Adipose tissue (tissue), 3 donors: Measurements from ENCODE around the gene TSFM. TPM values are rescaled to one million over a fixed set of nuclear protein-coding genes. Genes with fewer than 3 reads are reported as not detected.

ENCODE experiments used
- H3K27ac ChIP-seq: one replicate; pipeline ENCODE4 v1.5.1; 2013; ENCODE audit warnings: low read depth, low read length
- WGBS, 3 donors: extraction: QIAGEN DNeasy Blood & Tissue Kit; methylation state at CpG; one replicate each; pipeline ENCODE4 v1.1.7; 2013; 5-methylcytosine and 5-hydroxymethylcytosine counted together
- polyA plus RNA-seq, 3 donors: library from polyadenylated mRNA; stranded (reverse); fragments of 200-250 nt; gene quantifications; one replicate each; pipeline ENCODE4 v1.2.3, GENCODE V29; 2013
- donor health status: healthy with polysubstance abuse.
- donor health status: Bipolar disorder and iron deficiency.
- donor health status: healthy.

Gene TSFM
- polyA plus RNA-seq, 3 donors, result 14.4 to 32.6 (median 23.8) TPM

DNA sequence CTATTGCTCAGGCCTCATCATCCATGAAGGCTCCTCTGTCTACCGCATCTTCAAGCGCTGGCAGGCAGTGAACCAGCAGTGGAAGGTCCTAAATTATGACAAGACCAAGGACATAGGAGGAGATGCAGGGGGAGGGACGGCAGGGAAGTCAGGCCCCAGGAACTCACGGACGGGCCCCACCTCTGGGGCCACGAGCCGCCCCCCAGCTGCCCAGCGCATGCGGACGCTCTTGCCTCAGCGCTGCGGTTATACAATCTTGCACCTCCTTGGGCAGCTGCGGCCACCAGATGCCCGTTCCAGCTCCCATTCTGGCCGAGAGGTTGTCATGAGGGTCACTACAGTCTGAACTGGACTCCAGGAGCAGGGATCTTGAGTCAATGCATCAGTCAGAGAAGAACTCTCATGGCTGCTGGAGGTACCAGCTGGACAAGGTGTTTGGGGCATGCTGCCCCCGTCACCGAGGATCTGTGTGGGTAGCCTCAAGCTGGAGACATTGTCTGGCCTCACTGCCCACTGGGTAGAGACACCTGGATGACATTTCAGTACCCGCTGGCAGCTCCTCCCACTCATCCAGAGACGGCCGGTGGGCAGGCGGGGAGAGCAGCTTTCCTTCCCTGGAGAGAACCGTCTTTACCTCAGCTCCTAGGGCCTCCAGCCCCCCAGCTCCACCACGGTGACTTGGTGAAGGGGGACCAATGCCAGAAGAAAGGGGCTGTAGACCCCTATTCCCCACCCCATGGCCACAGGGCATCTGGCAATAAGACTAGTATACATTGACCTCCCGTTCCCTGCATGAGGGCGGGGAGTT is 23.8 kb upstream of the TSFM start:
- 91 to 97% (median 94%) methylated on average over 25 of the region's 25 CpGs for WGBS, 3 donors
- no peak overlapping the region for H3K27ac ChIP-seq

DNA sequence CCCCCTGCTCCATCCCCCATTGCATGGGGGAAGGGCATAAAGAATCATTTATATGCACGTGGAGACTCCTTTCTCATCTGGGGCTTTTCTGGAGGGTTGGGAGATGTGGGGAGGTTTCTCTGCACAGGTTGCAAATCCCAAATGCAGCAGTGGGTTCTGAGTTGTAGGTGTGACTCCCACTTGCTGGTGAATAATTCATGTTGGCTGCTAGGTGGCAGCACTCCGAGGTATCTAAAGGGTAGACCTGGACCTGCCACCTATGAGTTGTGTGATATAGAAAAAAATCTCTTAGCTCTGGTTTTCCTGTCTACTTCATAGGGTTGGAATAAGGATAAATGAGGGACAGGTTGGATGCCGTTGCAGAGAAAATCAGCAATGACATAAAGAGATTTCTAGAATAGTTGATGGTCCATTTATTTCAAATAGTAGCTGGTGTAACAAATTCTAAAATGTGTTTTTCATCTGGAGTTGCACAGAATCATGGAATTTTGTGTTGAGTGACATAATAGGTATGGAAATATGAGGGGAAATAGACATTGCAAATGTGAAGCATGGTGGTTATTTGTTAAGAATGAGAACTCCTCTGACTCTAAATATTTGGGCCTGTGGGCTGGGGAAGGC is 23.1 kb upstream of the TSFM start:
- 22 to 45% (median 42%) methylated on average over 3 of the region's 3 CpGs for WGBS, 3 donors
- no peak overlapping the region for H3K27ac ChIP-seq

DNA sequence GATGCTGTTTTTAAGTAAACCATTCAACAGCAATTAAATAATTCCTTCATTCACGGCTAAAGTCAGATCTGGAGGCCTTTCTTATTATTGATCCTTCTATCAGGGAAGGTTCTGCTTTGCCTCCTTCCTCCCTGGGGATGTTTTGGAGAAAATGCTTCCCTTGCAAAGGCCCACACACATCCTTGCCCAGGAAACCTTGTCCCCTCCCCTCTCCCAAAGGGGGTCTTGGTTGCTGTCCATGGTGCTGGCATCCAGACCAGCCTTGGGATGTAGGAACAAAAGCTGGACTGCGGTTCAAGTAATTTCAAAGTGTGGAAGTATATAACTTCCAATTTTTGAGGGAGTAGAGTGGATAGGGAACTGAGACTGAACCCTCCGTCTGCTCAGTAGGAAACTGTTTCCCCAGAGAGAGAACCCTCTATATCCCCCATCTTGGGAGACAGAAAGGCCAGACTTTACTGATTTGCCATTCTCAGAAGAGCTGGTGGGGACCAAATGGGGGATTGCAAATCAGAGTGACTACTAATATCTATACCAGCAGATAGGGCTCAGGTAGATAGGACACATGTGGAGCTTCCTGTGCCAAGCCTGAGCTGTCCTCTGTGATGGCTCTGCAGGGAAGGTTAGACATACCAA is 22.1 kb upstream of the TSFM start:
- 89 to 93% (median 93%) methylated on average over 3 of the region's 3 CpGs for WGBS, 3 donors
- no peak overlapping the region for H3K27ac ChIP-seq

DNA sequence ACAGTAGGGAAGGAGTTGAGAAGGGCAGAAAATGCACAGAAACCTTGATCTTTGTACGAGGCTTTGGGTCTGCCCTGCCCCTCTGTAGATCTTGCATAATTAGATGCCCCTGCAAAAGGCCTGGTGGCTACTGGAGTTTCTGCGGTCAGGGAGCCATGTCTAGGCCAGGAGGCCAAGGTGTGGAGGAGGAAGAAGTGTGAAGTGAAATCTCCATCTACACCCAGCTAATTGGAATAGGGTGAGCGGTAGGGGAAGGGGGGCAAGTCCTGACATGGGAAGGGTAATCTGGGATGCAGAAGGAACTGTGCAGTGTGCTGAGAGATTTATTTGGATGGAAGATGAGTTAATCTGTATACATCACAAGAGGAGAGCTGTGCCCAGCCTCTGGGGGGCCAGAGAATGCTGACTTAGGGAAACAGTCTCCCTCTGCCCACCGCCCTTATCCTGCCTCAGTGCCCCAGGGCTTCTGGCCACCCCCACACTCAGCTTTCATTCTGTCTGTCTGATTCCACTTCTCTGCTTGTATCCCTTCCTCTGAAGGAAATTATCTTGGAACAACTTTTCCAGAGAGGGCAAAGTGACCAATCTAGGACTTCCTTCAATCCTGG is 21.1 kb upstream of the TSFM start:
- no peak overlapping the region for H3K27ac ChIP-seq
- whole genome bisulfite sequencing, 3 donors, result 92 to 96% (median 94%) methylated on average over 4 of the region's 4 CpGs

DNA sequence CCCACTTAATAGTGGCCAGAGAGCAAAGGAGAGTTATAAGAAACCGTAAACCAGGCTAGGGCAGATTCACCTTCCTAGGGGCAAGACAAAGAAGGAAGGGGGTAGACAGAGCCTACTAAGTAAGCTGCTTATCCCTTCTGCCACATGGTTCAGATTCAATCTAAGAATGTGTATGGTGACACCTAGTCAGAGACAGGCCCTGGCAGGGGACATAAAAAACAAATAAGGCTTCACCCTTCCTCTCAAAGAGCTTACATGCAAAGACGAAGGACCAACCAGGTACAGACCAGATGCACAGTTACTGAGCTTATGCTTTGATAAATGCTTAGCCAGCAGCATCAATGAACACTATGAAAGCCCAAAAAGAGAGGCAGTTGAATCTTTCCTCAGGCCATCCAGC is 20.1 kb upstream of the TSFM start:
- WGBS, 3 donors, result 93 to 96% (median 94%) methylated on average over 2 of the region's 2 CpGs
- no peak overlapping the region for H3K27ac ChIP-seq

- H3K27ac ChIP-seq, result no peak overlapping the region
- WGBS, 3 donors, result 70 to 81% (median 76%) methylated on average over 6 of the region's 6 CpGs
Measured at GRCh38 chr12:57763881-57764661, 18.5 kb upstream of the TSFM start.

- no peak overlapping the region for H3K27ac ChIP-seq
- WGBS, 3 donors, result 7 to 18% (median 17%) methylated on average over 17 of the region's 17 CpGs
Measured at GRCh38 chr12:57764662-57765002, 18.0 kb upstream of the TSFM start.

- 0 to 2% (median 1%) methylated on average over 57 to 60 of the region's 60 CpGs for WGBS, 3 donors
- no peak overlapping the region for H3K27ac ChIP-seq
Measured at GRCh38 chr12:57765003-57765697, 17.4 kb upstream of the TSFM start.

DNA sequence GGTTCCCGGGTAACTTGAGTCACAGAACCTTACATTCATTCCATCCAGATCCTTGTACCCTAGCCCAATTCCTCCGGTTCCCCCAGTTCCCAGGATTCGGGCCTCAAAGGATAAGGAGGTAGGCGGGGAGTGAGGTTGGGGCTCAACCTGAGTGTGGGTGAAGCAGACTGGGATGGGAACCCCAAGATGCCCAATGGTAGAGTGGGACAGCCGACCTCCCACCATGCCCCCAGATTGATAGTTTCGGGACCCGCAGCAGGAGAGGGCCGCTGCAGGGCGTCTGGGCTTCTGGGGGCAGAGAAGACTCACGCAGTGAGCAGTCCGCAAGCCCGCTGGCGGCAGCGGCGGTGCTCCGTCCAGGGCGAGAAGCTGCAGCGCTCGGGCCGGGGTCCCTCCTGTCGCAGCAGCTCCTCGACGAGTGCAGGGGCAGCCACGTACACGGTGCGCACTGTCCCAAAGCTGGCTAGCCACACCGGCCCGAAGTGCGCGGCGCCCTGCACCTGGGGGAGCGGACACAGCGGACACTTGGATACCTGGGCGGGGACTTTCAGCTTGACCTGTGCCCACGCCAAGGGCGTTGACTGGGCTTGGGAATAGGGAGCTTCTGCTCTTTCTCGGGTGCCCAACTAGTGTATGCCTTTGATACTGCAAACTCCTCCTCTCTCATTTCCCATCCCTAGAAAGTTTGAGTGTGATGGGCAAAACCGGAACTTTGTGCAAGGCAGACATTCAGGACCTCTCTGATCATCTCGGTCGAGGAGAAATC is 16.7 kb upstream of the TSFM start:
- H3K27ac ChIP-seq, result no peak overlapping the region
- WGBS, 3 donors, result 1 to 4% (median 2%) methylated on average over 40 of the region's 40 CpGs

- H3K27ac ChIP-seq, result no peak within 1 kb of the TSS
- WGBS, 3 donors, result 5 to 8% (median 8%) methylated on average over 38 of the region's 38 CpGs
Measured at GRCh38 chr12:57766464-57767304, 15.9 kb upstream of the TSFM start, which contains the start of gene CYP27B1. Gene CYP27B1, minus strand, starts transcription at chr12:57767078. Its CDS starts 37 bp downstream, at chr12:57767041.

GRCh38 chr12:57767305-57767698 is 15.3 kb upstream of the TSFM start:
- H3K27ac ChIP-seq, result no peak overlapping the region

- no peak overlapping the region for H3K27ac ChIP-seq
- 88 to 94% (median 93%) methylated on average over 3 of the region's 3 CpGs for WGBS, 3 donors
Measured at GRCh38 chr12:57767876-57768275, 14.7 kb upstream of the TSFM start.

DNA sequence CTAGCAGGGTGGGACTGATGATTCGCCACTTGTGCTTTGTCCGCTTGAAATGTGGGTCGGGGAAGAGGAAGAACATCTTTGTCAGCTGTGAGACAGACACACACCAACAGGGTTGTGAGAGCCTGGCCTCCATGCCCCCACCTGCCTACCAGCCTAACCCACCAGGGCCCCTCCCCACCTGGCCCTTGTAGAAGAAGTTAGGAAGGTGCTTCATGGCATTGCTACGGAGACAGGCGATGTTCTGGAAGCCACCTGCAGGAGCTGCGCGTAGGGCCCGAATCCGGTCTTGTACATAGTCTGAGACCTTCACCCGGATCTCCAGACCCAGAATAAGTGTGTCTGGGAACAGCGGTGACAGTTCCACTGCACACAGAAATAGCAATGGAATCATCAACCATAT is 13.0 kb upstream of the TSFM start:
- H3K27ac ChIP-seq, result no peak overlapping the region
- WGBS, 3 donors, result 95 to 98% (median 96%) methylated on average over 11 of the region's 11 CpGs

DNA sequence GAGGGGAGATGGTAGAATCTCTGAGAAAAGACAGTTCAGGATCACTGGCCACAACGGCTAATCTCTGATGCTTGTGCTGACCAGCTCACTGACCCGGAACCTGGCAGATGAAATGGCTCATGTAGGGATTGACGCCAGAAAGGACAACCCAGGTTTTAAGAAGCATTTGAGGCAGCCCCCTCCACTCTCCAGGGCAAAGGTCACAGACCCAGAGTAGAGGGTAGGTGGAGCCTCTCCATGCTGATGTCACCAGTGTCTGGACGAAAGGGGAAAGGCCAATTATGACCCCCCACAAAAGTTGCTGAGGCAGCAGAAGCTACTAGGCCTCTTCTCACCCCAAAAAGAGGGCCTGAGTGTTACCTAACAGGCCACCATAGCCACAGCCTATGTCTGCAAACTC is 11.9 kb upstream of the TSFM start:
- 85 to 92% (median 87%) methylated on average over 4 of the region's 4 CpGs for WGBS, 3 donors

DNA sequence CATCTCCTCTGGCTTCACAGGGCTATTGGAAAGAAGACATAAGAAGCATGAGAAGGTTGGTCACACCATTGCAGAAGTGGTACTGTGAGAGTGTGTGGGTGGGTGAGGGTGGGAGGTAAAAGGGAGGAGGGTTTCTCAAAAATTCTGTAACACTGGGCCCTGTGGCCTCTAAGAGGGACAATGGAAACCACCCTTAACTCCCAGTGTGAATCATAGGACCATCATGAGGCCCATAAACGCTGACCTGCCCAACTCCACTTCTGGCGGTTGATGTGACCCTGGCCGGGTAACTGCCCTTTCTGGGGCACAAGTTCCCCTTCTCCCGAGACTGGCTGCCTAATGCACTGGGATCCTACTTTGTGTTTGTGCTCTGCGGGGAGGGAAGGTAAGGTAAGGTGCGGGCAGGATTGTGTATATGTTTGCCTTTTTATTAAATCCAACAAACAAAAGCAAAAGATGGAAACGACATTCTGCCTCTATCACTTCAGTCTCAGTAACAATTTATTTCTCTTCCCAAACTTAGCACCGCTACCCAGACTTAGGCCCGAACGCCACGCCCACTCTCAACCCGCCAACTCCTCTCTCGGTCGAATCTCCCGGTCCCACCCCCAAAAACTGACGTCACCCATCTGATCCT is 11.2 kb upstream of the TSFM start:
- peak overlapping the region; percentile 59 for H3K27ac ChIP-seq
- 3% methylated on average over 16 of the region's 16 CpGs for WGBS, 3 donors

More for the DNA sequence above, 11.9 kb upstream of the TSFM start:
- no peak overlapping the region for H3K27ac ChIP-seq

DNA sequence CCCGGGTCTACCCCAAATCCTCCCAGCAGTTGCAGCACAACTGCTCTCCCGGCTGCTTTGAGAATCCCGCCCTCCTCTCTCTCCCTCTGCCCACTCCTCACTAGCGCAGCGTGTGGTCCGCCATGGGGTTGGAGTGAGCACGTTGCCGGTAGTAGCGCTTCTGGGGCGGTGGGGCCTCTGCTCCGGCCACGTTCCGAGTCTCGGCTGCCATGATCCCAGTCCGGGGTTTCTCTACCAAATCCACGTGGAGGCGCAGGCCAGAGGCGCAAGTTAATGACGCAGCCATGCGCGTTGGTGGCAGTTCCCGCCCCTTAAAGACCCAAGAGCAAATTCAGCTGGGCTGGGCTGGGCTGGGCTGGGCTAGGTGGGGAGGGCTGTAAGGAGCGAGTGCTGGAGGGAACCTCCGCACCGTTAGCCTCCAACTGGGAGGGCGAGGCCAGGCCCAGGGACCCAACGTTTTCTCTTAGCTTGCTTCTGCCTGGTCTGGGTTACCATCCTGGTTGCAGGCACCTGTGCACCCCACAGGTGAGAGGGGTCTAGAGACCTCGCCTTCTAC is 10.6 kb upstream of the TSFM start, which contains the start of gene METTL1:
Gene METTL1, minus strand, starts transcription at position 233 of the 556 bp plus-strand sequence. Its CDS starts 22 bp downstream, at position 211.
- WGBS, 3 donors, result 0 to 1% (median 1%) methylated on average over 28 of the region's 28 CpGs
- H3K27ac ChIP-seq, result peak within 1 kb of the TSS; percentile 59
